RWPE1 (cell line): ENCODE measurements around the gene SMDT1.

Source experiments
- CTCF ChIA-PET: fragments of 350-600 bp; sonication (Branson Sonifier 250); formaldehyde crosslinking; extraction: SDS; loops from one replicate; lab custom pipeline; 2021; lab: Yijun Ruan, JAX
- POLR2A ChIA-PET: fragments of 400-600 bp; formaldehyde crosslinking; extraction: SDS; loops from one replicate; lab custom pipeline; 2020; ENCODE audit warnings: antibody characterized with exemption; ENCODE audit not compliant: low non-redundant PET; lab: Yijun Ruan, JAX
- DNase-seq: peaks from one replicate; pipeline ENCODE4 v3.0.0; 2012; ENCODE audit warnings: low spot score
- H3K27ac ChIP-seq: fragments of 450-650 bp; 2 replicates; pipeline ENCODE4 v1.5.1; 2017
- CTCF ChIP-seq: fragments of 450-650 bp; conservative IDR thresholded peaks from 2 replicates; pipeline ENCODE4 v1.5.1; 2017; ENCODE audit warnings: low read depth, mild to moderate bottlenecking

Gene SMDT1

GRCh38 chr22:42076764-42077485 is 2.6 kb upstream of the SMDT1 start:
- CTCF ChIA-PET, result no interaction called here

GRCh38 chr22:42077486-42078125 is 1.9 kb upstream of the SMDT1 start:
- H3K27ac ChIP-seq, result peak overlapping the region; percentile 90
- no peak for TF ChIP-seq CTCF
- ChIA-PET CTCF (no interaction called here), POLR2A (no interaction called here)
- no peak for DNase-seq

More at GRCh38 chr22:42076764-42077485, 2.6 kb upstream of the SMDT1 start:
- POLR2A ChIA-PET, result no interaction called here
- no peak for TF ChIP-seq CTCF
- DNase-seq, result no peak
- peak overlapping the region; percentile 90; the same call in 1 of the 2 replicates for H3K27ac ChIP-seq

- DNase-seq, result no peak
- H3K27ac ChIP-seq, result peak overlapping the region; percentile 90
- ChIA-PET POLR2A (no interaction called here), CTCF (interaction anchor here (0.7 to 0.9 kb wide), 2 partner anchors 11 to 207 kb away, joined by 3 read pairs; partner anchors contain the start of gene NDUFA6)
- TF ChIP-seq CTCF, result no peak
Observed at GRCh38 chr22:42078469-42079318, 806 bp upstream of the SMDT1 start.

- H3K27ac ChIP-seq, result peak overlapping the region; percentile 90
- ChIA-PET CTCF (interaction anchor here (0.6 to 1.0 kb wide), 2 partner anchors 10 to 129 kb away, joined by 3 to 4 read pairs; partner anchors contain the start of gene NDUFA6), POLR2A (no interaction called here)
- no peak for TF ChIP-seq CTCF
- no peak for DNase-seq
Observed at GRCh38 chr22:42080287-42080686, 787 bp downstream of the SMDT1 start.

- POLR2A ChIA-PET, result no interaction called here
- no peak for TF ChIP-seq CTCF
- CTCF ChIA-PET, result no interaction called here
- H3K27ac ChIP-seq, result no peak overlapping the region
- DNase-seq, result no peak
Observed at GRCh38 chr22:42083119-42083518, 3.6 kb downstream of the SMDT1 start.

GRCh38 chr22:42084874-42085273 is 5.4 kb downstream of the SMDT1 start:
- no peak overlapping the region for H3K27ac ChIP-seq
- DNase-seq, result no peak
- POLR2A ChIA-PET, result no interaction called here
- CTCF ChIA-PET, result no interaction called here
- no peak for TF ChIP-seq CTCF
